Loucy (cell line): ENCODE measurements around the gene SRBD1.

ENCODE experiments used
- CTCF ChIP-seq: fragments of 200-600 bp; sonication (generic); conservative IDR thresholded peaks from 2 replicates; pipeline ENCODE4 v1.5.1; 2014; ENCODE audit warnings: mild to moderate bottlenecking, antibody characterized with exemption, low read length
- EZH2phosphoT487 ChIP-seq: fragments of 200-600 bp; IDR thresholded peaks from 2 replicates; pipeline ENCODE4 v1.6.1; 2018; ENCODE audit warnings: antibody characterized with exemption, mild to moderate bottlenecking, moderate library complexity, borderline replicate concordance

DNA sequence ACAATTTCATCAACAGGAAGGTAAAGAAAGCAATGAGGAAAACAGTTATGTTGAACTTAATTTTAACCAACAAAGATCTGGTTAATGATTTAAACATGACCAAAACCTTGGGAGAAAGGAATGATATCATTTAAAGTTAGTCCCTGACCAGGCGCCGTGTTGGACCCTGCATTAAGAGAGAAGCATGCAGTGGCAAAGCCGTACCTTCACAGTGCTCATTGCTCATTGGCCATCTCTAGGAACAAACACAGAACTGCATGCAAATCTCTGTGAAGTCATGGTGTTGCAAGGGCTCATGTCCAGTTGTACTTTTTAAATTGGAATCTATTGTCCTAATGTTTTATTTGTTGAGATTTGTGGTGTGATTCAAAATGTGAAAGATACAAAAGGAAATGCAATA, 12.0 kb upstream of the SRBD1 start:
- no peak for TF ChIP-seq CTCF
- TF ChIP-seq EZH2phosphoT487: no peak
